GM18520 (cell line): ENCODE measurements around the gene SYTL4.
A peak's percentile ranks its signal among the peaks of the same experiment; 100 is the strongest.

Experiments
- ATAC-seq: cut with Tn5 transposase; IDR thresholded peaks from one replicate; pipeline ENCODE4 v1.9.1; 2021; ENCODE audit not compliant: unreplicated experiment

SYTL4 gene

GRCh38 chrX:100649550-100650356 is 82.2 kb downstream of the SYTL4 start:
- no peak for ATAC-seq

GRCh38 chrX:100648458-100649417 is 83.2 kb downstream of the SYTL4 start:
- ATAC-seq: no peak

- no peak for ATAC-seq
Observed at GRCh38 chrX:100647739-100648138, 84.2 kb downstream of the SYTL4 start.

GRCh38 chrX:100647095-100647494 is 84.8 kb downstream of the SYTL4 start:
- no peak for ATAC-seq

- ATAC-seq: no peak
Observed at GRCh38 chrX:100645106-100645505, 86.8 kb downstream of the SYTL4 start.

- no peak for ATAC-seq
Observed at GRCh38 chrX:100643956-100644860, 87.7 kb downstream of the SYTL4 start, which contains the start of gene SRPX2. Gene SRPX2 (plus strand): TSS chrX:100644199. CDS start chrX:100646323, 2,124 bp downstream.

- no peak for ATAC-seq
Observed at GRCh38 chrX:100643212-100643611, 88.7 kb downstream of the SYTL4 start.

GRCh38 chrX:100642290-100642689 is 89.6 kb downstream of the SYTL4 start:
- ATAC-seq: no peak

- peak; percentile 82 for ATAC-seq
Observed at GRCh38 chrX:100636321-100636991, 95.5 kb downstream of the SYTL4 start, which contains the start of gene TSPAN6. Gene TSPAN6 (minus strand): TSS chrX:100636806. CDS start chrX:100636694, 112 bp downstream.

- no peak for ATAC-seq
Observed at GRCh38 chrX:100635989-100636320, 96.0 kb downstream of the SYTL4 start.

GRCh38 chrX:100635040-100635439 is 96.9 kb downstream of the SYTL4 start:
- ATAC-seq: no peak

GRCh38 chrX:100625985-100626491 is 105.9 kb downstream of the SYTL4 start:
- peak; percentile 82 for ATAC-seq
